GM21423 (cell line): Measurements from ENCODE around the gene ZNF441.
"Not testable (repeated sequence)": the region's sequence is repeated elsewhere in the genome, so short reads cannot be mapped to it uniquely, and the experiment has no call there.

Experiments used
- ATAC-seq: cut with Tn5 transposase; IDR thresholded peaks from one replicate; pipeline ENCODE4 v1.9.1; 2021; ENCODE audit warnings: mild to moderate bottlenecking, moderate library complexity; ENCODE audit not compliant: unreplicated experiment

Gene ZNF441

DNA sequence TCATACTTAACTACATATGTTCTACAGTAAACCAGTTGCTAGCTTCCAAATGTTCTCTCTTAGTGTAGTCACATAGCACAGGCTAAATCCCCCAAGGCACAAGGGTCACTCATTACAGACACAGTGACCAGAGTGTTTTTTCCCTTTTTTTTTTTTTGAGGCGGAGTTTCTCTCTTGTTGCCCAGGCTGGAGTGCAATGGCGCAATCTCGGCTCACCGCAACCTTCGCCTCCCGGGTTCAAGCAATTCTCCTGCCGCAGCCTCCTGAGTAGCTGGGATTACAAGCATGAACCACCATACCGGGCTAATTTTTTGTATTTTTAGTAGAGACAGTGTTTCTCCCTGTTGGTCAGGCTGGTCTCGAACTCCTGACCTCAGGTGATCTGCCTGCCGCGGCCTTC is 9.9 kb downstream of the ZNF441 start:
- not testable (repeated sequence) for ATAC-seq

DNA sequence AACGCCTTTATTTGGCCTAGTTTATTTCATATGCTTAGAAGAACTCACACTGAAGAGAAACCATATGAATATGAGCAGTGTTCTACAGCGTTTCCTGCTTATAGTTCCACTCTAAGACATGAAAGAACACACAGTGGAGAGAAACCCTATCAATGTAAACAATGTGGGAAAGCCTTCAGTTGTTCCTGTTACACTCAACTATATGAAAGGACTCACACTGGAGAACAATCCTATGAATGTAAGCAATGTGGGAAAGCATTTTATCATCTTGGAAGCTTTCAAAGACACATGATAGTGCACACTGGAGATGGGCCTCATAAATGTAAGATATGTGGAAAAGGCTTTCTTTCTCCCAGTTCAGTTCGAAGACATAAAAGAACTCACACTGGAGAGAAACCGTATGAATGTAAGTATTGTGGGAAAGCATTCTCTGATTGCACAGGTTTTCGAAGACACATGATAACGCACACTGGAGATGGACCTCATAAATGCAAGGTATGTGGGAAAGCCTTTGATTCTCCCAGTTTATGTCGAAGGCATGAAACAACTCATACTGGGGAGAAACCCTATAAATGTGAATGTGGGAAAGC is 13.7 kb downstream of the ZNF441 start:
- ATAC-seq, result no peak

GRCh38 chr19:11781295-11782057 is 14.7 kb downstream of the ZNF441 start:
- ATAC-seq, result no peak

- ATAC-seq, result no peak
Measured at GRCh38 chr19:11783767-11784166, 17.0 kb downstream of the ZNF441 start.

DNA sequence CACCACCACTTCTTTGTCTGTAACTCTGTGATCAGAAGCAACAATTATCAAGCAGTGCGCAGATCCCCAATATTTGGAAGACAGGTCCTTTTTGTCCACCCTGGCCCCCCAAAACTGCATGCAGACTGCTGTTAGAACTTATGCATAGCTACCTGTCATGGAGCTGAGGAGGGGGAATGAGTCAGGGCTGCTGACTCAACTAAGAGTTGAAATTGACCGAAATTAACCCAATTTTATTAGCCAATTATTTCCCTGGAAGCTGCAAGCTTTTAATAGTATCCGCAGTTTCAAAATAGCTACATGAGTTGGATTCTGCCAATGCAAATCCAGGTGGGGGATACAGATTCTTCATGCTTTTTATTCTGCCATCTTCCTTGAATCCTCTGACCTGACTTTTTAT is 17.6 kb downstream of the ZNF441 start:
- no peak for ATAC-seq

- ATAC-seq, result no peak
Measured at GRCh38 chr19:11787536-11787935, 20.7 kb downstream of the ZNF441 start.

GRCh38 chr19:11792942-11793341 is 26.1 kb downstream of the ZNF441 start:
- ATAC-seq, result no peak

DNA sequence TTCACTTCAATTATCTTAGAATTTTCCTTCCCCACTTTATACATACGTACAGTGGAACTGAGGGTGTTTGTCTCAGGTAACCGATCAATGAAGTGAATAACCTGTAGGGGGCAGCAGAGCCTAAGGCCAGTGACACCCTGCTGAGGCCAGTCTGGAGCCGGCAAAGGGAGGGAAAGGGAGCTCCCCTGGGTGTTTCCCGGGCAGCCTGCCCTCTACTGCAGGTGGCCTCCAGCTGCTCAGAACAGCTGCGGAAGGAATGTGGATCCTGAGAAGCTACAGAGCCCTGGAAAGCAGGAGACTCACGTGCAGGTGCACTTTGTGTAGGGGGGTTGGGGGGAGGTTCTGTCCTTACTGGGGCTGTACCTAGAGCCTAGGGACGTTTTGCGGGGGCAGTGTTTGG is 30.7 kb downstream of the ZNF441 start:
- no peak for ATAC-seq

DNA sequence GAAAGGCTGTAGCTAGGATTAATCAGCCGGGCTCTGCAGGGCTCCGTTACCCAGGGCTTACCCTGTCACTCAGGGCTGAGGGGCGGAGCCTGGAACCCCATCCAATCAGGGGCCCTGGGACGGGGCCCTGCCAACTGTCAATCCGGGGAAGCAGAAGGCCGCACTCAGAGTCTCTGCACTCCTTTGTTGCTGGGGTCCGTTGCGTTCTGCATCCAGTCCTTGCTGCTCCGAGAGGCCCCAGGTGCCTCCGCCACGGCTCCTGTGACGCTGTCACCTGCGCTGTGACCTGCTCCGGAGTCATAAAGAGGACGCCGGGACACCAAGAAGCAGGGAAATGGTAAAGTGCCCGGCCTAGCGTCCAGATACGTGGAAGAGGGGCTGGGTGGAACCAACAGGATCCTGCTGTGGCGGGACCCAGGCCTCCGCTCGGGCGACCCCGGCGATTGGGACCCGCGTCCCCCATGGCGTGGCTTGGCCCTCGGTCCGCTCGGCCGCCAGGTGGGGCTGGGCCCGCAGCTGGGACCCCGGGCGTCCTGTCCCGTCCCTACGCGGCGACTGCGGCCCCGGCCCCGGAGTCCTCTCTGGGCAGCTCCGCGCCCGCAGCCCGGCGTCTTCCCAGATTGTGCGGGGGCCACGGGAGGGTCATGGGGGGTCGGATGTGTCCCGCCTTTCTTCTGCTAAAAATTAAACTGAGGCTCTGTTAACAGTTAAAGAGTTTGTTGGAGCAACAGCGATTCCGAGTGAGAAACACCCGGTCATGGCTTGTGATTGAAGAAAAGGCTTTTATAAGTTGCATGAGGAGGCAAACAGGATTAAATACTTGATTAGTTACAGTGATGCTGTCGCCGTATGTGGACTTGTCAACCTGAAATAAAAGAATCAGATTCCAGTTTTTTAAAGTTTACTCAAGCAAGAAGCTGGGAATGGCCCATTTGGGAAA is 31.9 kb downstream of the ZNF441 start, which contains the start of gene ZNF491:
ZNF491 (plus strand) TSS at position 133 of the 940 bp plus-strand sequence. CDS start 7,431 bp downstream, outside the sequence.
- peak; percentile 93 for ATAC-seq

DNA sequence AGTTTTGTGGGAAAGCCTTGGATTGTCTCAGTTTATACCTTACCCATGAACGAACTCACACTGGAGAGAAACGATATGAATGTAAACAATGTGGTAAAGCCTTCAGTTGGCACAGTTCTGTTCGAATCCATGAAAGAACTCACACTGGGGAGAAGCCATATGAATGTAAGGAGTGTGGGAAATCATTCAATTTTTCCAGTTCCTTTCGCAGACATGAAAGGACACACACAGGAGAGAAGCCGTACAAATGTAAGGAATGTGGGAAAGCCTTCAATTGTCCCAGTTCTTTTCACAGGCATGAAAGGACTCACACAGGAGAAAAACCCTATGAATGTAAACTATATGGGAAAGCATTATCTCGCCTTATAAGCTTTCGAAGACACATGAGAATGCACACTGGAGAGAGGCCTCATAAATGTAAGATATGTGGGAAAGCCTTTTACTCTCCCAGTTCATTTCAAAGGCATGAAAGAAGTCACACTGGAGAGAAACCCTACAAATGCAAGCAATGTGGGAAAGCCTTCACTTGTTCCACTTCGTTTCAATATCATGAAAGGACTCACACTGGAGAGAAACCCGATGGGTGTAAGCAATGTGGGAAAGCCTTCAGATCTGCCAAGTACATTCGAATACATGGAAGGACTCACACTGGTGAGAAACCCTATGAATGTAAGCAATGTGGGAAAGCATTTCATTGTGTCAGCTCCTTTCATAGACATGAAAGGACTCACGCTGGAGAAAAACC is 39.7 kb downstream of the ZNF441 start:
- no peak for ATAC-seq

GRCh38 chr19:11807099-11807380 is 40.2 kb downstream of the ZNF441 start:
- ATAC-seq, result no peak

DNA sequence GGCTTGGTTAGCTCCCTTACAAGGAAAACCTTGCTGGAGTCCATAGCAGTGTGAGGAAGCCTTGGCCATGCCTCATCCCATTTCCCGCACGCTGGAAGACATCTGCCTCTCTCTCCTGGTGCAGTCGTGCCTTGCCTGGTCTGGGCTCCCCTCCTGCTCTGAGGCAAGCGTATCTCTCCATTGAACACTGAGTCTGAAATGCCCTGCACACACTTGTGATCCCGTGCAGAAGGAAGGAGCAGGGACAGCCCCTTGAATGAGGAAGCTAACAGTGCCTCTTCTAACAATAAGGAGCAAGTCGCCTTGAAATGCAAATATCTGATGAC is 46.9 kb downstream of the ZNF441 start:
- ATAC-seq, result no peak

DNA sequence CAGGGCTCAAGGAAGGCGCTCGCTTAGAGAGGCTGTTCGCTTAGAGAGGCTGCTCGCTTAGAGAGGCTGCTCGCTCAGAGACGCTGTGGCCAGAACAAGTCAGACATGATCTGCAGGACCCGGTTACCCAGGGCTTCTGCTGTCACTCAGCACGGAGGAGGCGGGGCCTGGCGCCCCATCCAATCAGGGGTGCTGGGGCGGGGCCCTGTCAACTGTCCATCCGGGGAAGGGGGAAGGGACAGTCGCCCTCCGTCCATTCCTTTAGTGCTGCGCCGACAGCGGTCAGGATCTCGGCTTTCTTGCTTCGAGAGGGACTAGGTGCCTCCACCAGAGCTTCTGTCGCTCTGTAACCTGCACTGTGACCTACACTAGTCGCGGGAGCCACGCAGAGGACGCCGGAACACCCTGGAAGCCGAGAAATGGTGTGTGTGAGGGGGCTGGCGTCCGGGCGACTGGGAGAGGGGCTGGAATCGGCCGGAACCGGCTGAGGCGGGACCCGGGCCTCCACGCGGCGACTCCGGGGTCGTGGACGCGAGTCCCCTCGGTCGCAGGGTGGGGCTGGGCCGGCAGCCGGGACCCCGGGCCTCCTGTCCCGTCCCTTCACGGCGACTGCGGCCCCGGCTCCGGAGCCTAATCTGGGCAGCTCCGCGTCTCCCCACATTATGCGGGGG is 47.4 kb downstream of the ZNF441 start, which contains the start of gene ZNF440:
ZNF440 (plus strand) TSS at position 245 of the 671 bp plus-strand sequence; CDS start at position 420, 175 bp downstream.
- ATAC-seq, result peak; percentile 99

GRCh38 chr19:11814700-11815035 is 47.9 kb downstream of the ZNF441 start:
- ATAC-seq, result no peak

DNA sequence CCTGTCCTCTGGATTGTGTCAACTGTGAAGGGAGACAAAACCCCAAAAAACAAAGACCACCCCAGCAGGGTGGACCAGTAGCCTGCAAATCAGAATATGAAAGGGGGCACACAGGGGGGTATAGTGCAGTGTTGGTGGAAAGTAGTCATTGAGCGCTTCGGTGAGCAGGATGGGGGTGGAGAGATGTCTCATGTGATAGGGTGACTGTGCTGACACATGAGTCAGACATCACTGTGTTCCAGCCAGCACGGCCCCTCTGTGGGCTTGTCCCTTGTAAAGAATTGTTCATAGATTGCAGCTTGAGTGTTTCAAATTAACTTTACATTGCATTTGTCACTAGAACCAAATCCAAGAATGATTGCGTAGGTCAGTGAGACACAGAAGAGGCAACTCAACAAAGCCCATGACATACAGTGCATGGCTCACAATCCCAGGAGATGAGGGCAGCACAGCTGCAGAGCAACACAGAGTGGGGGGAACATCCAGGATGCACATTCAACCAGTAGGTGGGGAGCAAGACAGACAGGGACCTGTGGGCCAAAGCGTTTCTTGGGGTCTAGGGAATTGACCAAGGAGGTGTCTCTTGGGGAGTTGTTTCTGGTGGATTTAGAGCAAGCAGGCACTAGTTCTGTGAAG is 54.8 kb downstream of the ZNF441 start:
- ATAC-seq, result no peak

- not testable (repeated sequence) for ATAC-seq
Measured at GRCh38 chr19:11828957-11829876, 62.4 kb downstream of the ZNF441 start.

DNA sequence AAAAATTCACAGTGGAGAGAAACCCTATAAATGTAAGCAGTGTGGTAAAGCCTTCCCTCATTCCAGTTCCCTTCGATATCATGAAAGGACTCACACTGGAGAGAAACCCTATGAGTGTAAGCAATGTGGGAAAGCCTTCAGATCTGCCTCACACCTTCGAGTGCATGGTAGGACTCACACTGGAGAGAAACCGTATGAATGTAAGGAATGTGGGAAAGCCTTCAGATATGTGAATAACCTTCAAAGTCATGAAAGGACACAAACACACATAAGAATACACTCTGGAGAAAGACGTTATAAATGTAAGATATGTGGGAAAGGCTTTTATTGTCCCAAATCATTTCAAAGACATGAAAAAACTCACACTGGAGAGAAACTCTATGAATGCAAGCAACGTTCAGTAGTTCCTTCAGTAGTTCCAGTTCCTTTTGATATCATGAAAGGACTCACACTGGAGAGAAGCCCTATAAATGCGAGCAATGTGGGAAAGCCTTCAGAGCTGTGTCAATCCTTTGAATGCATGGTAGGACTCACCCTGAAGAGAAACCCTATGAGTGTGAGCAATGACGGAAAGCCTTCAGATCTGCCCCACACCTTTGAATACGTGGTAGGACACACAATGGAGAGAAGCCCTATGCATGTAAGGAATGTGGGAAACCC is 65.6 kb downstream of the ZNF441 start:
- no peak for ATAC-seq

GRCh38 chr19:11833541-11833940 is 66.7 kb downstream of the ZNF441 start:
- ATAC-seq, result no peak
